Colon (tissue), 2 donors: ENCODE measurements around the gene ELMO1.
"Not testable (repeated sequence)": the region's sequence is repeated elsewhere in the genome, so short reads cannot be mapped to it uniquely, and the experiment has no call there.

ENCODE experiments used
- FAIRE-seq: peaks from 2 replicates; lab custom pipeline; 2012; peaks lifted over from hg19 to GRCh38; lab: Jason Lieb, UNC
- donor health status: control.
- donor health status: control.

The ELMO1 gene

DNA sequence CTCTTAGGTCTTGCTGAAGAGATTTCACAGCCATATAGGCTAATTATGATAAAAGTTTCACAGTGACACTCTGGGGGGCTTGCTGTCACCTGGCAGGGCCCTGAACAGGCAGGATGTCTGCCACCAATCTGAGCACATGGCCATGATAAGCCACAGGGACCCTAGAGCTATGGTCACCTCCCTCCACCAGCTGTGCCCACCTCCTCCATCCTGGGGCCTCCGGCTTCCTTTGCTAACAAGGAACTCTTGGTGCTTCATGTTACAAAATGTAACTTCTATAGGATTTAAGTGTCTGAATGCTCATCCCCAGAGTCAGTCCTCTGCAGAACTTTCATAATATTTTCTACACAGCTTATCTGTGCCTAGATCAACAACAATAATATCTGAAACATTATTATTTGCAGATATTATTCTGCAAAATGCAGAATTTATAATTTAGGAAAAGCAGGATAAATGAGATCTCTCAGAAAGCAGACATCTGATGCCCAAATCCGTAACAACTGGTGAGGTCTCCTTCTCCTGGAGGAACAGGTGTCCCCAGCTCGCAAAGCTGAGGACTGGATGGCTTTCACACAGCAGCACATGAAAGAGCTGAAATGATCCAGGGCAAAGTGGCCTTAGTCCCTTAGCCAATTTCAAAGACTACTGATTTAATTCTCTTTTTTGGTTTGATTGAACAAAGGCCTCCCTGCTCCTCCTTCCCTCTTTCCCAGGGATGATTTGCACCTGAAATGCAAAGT, 437.3 kb downstream of the ELMO1 start:
- FAIRE-seq = no peak

DNA sequence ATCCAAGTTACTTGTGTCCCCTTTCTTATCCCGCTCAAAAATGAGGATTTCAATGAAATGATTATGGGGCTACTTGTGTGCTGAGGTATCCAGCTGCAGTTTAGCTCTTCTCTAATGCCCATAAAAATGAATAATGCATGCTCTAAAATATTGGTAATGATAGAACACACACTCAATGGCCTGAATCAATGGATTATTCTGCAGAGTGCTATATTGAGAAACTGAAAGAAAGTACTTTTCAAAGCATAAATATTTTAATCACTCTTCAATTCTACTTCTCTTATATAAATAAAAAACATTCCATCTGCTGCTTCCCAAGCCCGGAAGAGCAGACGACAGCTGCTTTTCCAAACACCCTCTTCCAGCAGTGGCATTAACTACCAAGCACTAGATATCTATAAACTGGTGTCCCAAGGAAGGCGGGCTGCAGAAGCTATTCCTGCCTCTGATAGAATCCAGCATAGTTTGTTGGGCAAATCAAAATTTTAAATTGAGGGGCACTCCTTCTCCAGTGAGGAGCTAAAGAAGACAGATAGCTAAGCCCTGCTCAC, 439.5 kb downstream of the ELMO1 start:
- FAIRE-seq = no peak

DNA sequence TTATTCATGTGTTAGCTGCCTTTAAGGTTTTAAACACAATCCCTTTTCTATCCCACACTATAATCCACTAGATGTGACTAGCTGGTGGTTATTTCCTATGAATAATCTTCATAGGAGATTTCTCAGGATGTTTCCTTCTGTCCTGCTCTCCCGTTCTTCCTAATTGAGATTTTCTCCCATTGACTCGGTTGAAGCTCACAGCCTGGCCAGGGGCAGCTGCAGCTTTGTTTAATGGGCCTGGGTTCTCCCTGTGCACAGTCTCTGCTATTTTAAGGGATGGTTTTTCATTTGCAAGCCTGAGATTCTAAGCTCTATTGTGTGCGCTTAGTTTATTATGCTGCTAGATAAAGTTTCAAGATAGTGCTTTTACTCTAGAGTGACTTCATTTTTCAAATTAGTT, 441.0 kb downstream of the ELMO1 start:
- FAIRE-seq = no peak

DNA sequence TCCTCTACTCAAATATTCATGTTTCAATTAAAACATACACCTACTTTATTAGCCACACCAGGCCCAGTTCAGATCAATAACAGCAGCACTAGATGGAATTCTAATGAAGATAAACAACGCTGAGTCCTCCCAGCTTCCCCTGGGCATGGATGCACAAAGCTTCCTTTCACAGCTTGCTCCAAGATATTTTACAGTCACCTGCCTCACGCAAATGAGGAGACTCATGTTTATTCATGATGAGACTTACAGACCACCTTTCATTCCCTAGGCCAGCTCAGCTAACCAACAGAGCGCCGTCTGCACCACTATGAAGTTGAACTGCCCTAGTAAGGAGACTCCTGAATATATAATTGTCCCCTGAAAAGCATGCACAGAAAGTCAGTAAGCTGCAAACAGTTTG, 441.4 kb downstream of the ELMO1 start:
- no peak for FAIRE-seq

DNA sequence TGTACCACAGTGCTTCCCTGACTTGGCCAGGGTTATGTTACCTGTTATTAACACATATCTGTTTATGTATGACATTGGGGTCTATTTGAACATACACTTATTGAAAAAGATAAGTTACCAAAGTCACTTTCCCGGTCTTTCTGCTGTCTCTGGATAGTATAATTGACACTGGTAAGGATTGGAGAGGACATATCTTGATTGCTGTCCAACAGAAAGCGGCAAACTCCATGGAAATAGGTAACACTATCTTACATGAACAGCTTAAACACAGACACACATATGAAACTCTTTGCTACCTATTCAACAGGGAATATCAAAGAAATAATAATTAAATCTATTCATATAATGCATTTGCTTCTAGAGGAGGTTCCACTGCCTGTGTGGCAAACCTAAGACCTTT, 441.9 kb downstream of the ELMO1 start:
- no peak for FAIRE-seq

GRCh38 chr7:37000511-37000910, 448.2 kb downstream of the ELMO1 start:
- FAIRE-seq = no peak

GRCh38 chr7:36999626-37000485, 448.8 kb downstream of the ELMO1 start:
- no peak for FAIRE-seq

- no peak for FAIRE-seq
Observed at GRCh38 chr7:36995776-36996175, 452.9 kb downstream of the ELMO1 start.

DNA sequence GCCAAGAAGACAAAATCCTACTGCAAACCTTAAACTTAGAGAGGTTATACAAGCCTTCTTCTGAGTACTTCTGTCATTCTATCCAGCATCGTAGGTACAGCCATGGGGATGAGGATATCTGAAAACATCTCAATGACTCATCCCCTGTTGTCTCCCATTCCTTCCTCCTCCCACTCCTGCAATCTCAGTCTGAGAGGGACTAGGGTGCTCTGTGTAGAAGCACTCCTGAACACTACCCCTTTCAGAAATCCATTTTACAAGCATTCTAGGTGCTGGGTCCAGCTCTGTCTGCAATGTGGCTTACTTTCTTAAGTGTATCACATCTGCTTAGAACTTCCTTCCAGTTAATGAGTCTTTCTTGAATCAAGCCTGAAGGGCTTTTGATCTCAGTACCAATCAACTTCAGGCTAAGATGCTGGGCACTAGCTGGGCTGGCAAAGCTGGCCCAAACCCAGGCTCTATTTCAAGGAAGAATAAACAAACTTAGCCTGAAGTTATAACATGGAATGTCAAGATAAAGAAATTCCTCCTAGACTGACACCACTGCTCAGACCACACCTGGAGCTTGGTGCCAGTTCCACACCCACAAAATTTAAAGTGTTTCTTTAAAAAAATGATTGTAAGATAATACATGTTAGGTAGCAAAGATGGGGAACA, 454.1 kb downstream of the ELMO1 start:
- no peak for FAIRE-seq

- no peak for FAIRE-seq
Observed at GRCh38 chr7:36986948-36987724, 461.5 kb downstream of the ELMO1 start.

DNA sequence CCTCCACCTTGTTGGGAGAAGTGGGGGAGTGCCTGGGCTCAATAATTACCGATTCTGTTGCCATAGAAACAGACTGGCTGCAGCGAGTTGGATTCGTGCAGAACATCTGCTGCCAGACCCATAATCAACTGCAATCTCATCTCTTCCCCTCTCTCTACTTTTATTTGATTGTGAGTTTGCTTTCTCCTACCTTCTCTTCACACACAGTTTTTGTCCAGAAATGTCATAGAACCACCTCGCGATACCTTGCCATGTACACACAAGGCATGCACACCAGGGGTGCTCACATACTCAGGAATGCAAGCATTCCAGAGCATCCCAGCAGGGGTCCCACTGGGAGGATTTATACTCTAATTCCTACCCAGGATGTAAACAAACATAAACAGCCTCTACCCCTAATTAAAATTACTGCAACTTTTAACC, 462.1 kb downstream of the ELMO1 start:
- FAIRE-seq = no peak

GRCh38 chr7:36985866-36986400, 462.7 kb downstream of the ELMO1 start:
- no peak for FAIRE-seq

GRCh38 chr7:36985316-36985715, 463.3 kb downstream of the ELMO1 start:
- no peak for FAIRE-seq

- no peak for FAIRE-seq
Observed at GRCh38 chr7:36984710-36985312, 463.9 kb downstream of the ELMO1 start.

DNA sequence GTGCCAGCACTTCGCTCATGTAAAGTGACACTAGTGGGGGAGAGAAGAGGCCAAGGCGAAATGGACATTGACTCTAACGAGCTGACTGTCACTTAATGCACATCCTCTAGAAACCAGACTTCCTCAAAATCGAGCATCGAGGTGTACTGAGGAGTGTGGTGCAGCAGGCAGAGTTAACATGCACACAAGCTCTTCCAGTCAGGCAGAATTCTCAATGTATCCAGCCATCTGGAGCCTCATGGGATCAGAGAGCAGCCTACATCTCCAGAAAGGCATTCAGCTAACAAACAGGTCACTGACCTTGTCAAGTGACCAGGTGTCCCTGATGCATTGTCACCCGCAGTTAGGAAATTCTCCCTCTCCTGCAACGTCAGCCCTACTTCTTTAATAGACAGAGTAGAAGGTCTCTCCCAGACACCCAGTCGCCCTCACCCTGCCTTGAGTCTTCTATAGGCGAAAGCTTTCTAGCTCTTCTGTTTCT, 464.6 kb downstream of the ELMO1 start:
- no peak for FAIRE-seq

- FAIRE-seq = no peak
Observed at GRCh38 chr7:36982766-36983165, 465.9 kb downstream of the ELMO1 start.

DNA sequence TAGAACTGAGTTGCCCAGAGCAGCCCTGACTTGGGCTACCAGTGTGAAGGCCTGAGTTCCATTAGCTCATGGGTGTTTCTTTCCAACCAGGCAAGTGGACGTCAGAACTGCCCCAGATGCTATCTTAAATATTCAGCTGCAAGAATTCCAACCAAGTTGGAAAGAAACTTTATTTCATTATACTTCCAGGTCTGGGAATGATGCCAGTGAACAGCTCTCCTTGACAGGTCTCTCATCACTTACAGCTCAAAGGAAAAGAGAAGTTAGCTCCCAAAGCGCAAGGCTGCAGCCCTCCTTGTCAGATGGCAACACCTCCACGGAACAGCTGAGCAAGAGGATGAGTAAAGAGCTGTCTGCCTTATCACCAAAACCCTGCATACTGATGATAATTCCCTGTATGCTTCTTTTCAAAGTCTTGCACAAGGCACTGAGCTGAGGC, 468.8 kb downstream of the ELMO1 start:
- FAIRE-seq = no peak

GRCh38 chr7:36978461-36978860, 470.2 kb downstream of the ELMO1 start:
- no peak for FAIRE-seq

GRCh38 chr7:36977878-36978277, 470.8 kb downstream of the ELMO1 start:
- FAIRE-seq = no peak

DNA sequence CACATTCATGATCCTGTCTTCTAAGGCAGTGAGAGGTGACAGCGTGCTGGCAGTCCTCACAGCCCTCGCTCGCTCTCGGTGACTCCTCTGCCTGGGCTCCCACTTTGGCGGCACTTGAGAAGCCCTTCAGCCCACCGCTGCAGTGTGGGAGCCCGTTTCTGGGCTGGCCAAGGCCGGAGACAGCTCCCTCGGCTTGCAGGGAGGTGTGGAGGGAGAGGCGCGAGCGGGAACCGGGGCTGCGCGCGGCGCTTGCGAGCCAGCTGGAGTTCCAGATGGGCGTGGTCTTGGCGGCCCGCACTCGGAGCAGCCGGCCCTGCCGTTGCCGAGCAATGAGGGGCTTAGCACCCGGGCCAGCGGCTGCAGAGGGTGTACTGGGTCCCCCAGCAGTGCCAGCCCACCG, 475.1 kb downstream of the ELMO1 start:
- FAIRE-seq = not testable (repeated sequence)

DNA sequence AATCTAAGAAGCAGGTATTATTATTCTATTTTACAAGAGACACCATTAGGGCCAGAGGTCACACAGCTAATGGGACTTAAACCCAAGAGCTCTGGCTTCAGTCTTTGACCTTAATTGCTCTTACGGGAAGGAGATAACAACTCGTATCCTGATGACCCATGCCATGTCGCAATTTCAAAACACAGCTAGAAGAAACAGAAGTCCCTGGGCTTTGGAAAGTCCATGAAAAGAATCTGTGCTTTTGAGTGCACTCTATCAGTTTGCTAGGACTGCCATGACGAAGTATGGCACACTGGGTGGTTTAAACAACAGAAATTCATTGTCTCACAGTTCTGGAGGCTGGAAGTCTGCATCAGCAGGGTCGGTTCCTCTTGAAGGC, 476.5 kb downstream of the ELMO1 start:
- no peak for FAIRE-seq
